NCI-H69 (cell line): ENCODE measurements around the gene RETN.

ENCODE experiments used
- DNase-seq: peaks from one replicate; lab custom pipeline; 2025; lab: John Stamatoyannopoulos, UW

RETN gene, protein sequence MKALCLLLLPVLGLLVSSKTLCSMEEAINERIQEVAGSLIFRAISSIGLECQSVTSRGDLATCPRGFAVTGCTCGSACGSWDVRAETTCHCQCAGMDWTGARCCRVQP

GRCh38 chr19:7668842-7669241 is at the start of gene RETN:
Gene RETN (plus strand): TSS chr19:7669049. CDS start chr19:7669327, 278 bp downstream.
- DNase-seq, result no peak

- no peak for DNase-seq
Observed at GRCh38 chr19:7619671-7620441, 49.0 kb upstream of the RETN start.

DNA sequence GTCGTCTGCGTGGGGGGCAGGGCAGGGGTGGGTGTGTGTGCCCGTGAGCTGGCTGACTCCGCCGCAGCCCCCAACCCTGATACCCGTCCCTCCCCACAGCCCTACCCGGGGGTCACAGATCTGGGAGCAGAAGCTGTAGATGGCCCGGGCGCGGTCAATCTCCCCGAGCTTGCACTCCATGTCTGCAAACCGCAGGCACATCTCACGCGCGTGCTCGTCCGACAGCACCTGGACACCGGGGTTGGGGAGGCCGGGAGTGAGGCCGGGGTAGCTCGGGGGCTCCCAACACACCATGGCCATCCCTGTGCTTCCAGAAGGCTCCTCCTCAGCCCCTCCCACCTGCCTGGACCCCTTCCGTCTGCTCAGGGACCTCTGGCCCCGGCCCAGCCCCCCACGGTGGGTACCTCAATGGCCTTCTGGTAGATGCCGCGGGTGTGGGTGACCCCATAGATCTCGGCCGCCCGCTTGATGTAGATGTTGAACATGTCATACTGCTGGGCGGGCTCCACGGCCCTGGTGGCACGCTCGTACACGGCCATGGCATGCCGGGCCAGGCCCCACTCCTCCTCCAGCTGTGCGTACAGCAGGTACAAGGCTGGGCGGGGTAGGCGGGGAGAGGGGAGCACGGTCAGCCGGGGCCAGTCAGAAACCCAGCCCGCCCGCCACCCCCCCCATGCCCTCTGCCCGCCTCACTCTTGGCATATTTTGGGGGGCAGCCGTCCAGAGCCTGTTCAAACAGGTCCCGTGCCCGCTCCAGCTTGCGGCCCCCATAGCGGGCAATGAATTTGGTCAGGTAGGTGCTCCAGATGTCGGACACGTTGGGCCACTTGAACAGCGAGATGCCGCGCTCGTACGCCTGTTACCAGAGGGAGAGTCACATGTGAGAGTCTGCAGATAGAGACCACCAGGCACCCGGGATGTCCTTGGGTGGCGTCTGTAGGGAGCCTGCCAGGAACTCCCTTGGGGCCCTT is 48.1 kb upstream of the RETN start:
- DNase-seq, result no peak

- DNase-seq, result no peak
Observed at GRCh38 chr19:7622933-7623685, 45.7 kb upstream of the RETN start.

GRCh38 chr19:7623725-7624603 is 44.9 kb upstream of the RETN start:
- no peak for DNase-seq

DNA sequence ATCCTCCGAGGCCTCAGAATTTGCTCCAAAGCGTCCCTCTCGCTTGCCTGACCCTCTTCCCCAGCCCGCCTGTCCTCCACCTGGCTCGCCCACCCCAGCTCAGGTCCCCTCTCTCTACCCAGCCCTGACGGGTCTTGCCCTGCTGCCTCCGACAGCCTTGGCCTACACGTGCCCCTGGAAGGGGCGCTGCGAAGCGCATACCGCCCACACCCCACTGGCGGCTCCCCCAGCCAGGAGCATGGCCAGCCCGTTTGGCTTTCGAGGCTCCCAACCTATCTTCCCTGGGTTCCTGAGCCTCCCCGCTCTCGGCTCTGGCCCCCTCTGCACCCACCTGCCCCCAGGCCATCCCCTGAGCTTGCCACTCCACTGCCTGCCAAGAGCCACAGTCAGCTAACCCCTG is 44.0 kb upstream of the RETN start:
- no peak for DNase-seq

- no peak for DNase-seq
Observed at GRCh38 chr19:7625763-7626372, 43.0 kb upstream of the RETN start.

- no peak for DNase-seq
Observed at GRCh38 chr19:7627166-7627565, 41.7 kb upstream of the RETN start.

GRCh38 chr19:7628589-7629311 is 40.1 kb upstream of the RETN start:
- no peak for DNase-seq

- peak; percentile 99 for DNase-seq
Observed at GRCh38 chr19:7629347-7630054, 39.3 kb upstream of the RETN start, which contains the start of the genes PET100 and XAB2. Gene PET100 (plus strand): TSS chr19:7629793. CDS start chr19:7629834, 41 bp downstream. Gene XAB2 (minus strand): TSS chr19:7629545. CDS start chr19:7629527, 18 bp downstream.

DNA sequence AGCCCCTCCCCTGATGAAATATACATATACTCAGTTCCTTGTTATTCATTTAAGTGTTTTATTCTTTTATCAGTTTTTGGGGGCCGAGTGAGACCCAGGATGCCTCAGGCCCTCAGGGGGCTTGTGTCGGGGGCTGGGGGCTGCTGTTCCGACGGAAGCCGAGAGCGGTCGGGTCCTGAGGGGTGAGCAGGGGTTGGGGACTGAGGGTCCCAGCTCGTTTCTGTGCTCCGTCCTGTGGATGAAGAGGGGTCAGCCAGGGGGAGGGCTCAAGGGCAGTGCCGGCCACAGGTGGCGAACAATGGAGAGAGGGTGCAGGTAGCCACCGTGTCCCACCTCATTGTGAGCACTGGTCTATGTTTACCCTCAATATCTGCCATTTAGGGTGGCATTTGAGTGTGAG is 37.3 kb upstream of the RETN start:
- DNase-seq, result no peak

- no peak for DNase-seq
Observed at GRCh38 chr19:7632340-7633203, 36.3 kb upstream of the RETN start.

DNA sequence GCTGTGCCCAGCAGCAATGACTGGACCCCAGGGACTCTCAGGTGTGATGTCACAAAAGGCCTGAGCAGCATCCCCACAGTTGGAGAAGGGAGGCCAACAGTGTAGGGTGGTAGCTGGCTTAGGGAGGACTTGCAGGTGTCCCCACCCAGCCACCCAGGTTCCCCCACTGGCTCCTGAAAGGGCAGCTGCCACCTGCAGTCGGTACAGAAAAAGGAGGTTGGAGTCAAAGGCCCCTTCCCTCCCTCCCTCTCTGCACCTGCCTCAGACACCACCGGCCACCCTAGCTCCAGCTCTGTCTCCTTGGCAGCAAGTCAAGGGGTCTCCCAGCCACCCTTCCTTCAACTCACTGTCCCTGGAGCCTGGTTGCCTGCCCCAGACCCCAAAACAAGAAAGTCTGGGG is 35.2 kb upstream of the RETN start, which contains the start of gene PCP2:
TSS of gene PCP2 (minus strand) at position 22 of the 400 bp plus-strand sequence. CDS start 262 bp downstream, outside the sequence.
- DNase-seq, result no peak

DNA sequence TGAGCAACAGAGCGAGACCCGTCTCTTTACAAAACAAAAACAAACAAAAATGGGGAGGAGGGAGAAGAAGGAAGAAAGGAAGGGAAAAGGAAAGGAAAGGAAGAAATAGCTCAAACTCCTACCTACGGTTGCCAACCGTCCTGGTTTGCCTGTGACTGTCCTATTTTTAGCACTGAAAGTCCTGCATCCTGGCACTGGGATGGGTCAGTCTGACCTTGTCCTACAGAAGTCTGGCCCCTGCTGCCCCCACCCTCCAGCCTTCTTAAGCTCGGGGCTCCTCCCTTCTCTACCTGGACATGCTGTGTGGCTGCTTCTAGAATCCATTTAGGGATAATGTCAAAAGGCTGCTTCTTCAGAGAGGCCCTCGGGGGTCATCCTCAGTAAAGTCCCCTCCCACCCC is 33.2 kb upstream of the RETN start:
- DNase-seq, result no peak

DNA sequence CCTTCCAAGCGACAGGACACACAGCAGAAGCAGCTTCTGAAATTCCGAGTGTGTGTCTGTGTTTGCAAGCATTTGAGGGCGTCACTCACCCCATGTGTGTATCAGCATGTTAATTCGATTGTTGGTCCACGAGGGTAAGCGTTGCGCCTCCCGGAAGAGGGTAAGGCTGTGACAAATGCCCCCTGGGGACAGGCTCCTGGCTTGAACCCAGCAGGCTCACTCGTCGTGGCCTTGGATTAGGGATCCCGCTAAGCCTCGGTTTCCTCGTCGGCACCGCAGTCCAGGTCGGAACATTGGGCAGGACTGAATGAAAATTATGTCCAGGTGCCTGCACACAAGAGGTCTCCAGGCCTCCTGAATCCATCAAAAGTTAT is 32.5 kb upstream of the RETN start:
- DNase-seq, result no peak

DNA sequence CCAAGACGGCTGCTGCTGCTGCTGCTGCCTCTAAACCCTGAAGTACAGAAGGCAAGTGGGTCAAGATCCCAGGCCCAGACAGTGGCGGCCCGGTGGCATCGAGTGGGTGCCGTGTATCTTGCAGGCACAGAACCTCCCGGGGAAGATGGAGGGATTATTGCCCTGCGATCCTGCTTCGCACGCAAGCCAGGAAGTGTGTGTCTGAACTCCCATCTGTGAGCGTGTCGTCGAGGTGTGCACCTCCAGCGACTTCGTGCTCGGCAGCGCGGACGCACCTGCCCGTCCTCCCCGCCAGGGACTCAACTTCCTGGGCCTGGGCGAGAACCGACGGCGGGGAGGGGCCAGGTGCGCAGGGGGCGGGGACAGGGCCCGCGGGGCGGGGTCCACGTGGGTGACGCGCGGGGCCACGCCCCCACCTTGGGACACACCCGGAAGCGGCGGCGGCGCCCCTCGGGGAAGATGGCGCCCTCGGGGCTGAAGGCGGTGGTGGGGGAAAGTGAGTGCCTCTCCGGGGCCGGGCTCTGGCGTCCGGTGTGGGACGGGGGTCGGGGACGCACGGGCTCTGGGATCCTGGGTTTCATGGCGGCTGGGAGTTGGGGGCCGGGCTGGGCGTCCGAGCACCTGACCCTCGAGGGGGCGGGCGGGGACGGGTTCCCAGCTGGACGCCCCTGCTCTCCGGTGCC is 32.0 kb upstream of the RETN start, which contains the start of gene STXBP2:
TSS of gene STXBP2 (plus strand) at position 420 of the 683 bp plus-strand sequence. CDS start at position 460, 40 bp downstream.
- peak; percentile 94 for DNase-seq
